Measurements from ENCODE around the gene RUNX2. TPM values are rescaled to one million over a fixed set of nuclear protein-coding genes. Genes with fewer than 3 reads are reported as not detected.

RUNX2 gene
- total and polyA plus RNA-seq, 2 of the 8 experiments (the other 6 are each of a cell fraction or from before 2014, with no cell fraction given), result 0.26 to 1.2 TPM

GRCh38 chr6:45305546-45305945 is 22.6 kb upstream of the RUNX2 start:
- H2AK5ac ChIP-seq (ENCODE audit: low read depth, low read length), result no peak overlapping the region
- H4K5ac ChIP-seq (ENCODE audit: insufficient read length, low read depth, low read length), result no peak overlapping the region
- no peak overlapping the region for H2BK12ac ChIP-seq (ENCODE audit: low read depth, low read length)
- no peak overlapping the region for H3K23ac ChIP-seq (ENCODE audit: insufficient read length)
- H4K20me1 ChIP-seq (replicated peaks in 1 of 2; ENCODE audit: control insufficient read depth in 1 of 2, insufficient read depth in 2 of 2, low read length in 2 of 2), result no peaks in the 10 kb centered on the region
- no peak for FAIRE-seq
- no peak for DNase-seq (ENCODE audit: low read depth in 1 of 2, low spot score in 2 of 2)
- H3K27me3 ChIP-seq (replicated peaks in 1 of 4; ENCODE audit: control insufficient read depth in 3 of 4, extremely low read depth in 1 of 4, insufficient read depth in 3 of 4, low read length in 3 of 4), result no peaks in the 10 kb centered on the region
- ChIA-PET POLR2A (ENCODE audit: partially characterized antibody) (no interaction called here), CTCF (ENCODE audit: partially characterized antibody) (interaction anchor here (0.7 kb wide), 1 partner anchor 622 kb away, joined by 3 read pairs; no protein-coding TSS in a partner anchor)
- H4K8ac ChIP-seq (ENCODE audit: extremely low read depth, insufficient read depth, low read length), result no peak overlapping the region
- H3K4ac ChIP-seq (replicated peaks; ENCODE audit: insufficient read length, low read depth, low read length), result no peak overlapping the region
- H3K9ac ChIP-seq (replicated peaks in 1 of 4; ENCODE audit: extremely low read depth in 1 of 4, low read depth in 3 of 4, low read length in 3 of 4), result no peak overlapping the region
- H2BK20ac ChIP-seq (ENCODE audit: low read length), result no peak overlapping the region
- H2AFZ ChIP-seq (ENCODE audit: low read length), result no peak overlapping the region
- peaks cover 0 to 13% (median 0%) of the 10 kb centered on the region in 4 experiments; a peak in 2 of 8 replicates for H3K36me3 ChIP-seq (ENCODE audit: control insufficient read depth in 2 of 4, insufficient read depth in 4 of 4, low read length in 3 of 4)
- no peak overlapping the region for H2BK5ac ChIP-seq (ENCODE audit: low read depth, low read length)
- no peak overlapping the region for H3K4me3 ChIP-seq (ENCODE audit: extremely low read depth in 1 of 4, insufficient read depth in 2 of 4, low read depth in 3 of 4, low read length in 4 of 4)
- H3K79me1 ChIP-seq (ENCODE audit: low read depth, low read length), result no peaks in the 10 kb centered on the region
- H2BK120ac ChIP-seq (replicated peaks; ENCODE audit: low read depth, low read length), result no peak overlapping the region
- no peak overlapping the region for H3K14ac ChIP-seq (ENCODE audit: insufficient read length)
- H3K4me2 ChIP-seq (ENCODE audit: insufficient read depth in 1 of 2, low read depth in 2 of 2, low read length in 2 of 2), result no peak overlapping the region
- no peaks in the 10 kb centered on the region for H3K4me1 ChIP-seq (replicated peaks in 1 of 4; ENCODE audit: control insufficient read depth in 3 of 4, insufficient read depth in 4 of 4, low read length in 3 of 4)
- no peak overlapping the region for H4K91ac ChIP-seq (replicated peaks; ENCODE audit: insufficient read length, low read length)
- H3K79me2 ChIP-seq (ENCODE audit: control insufficient read depth in 1 of 2, insufficient read depth in 2 of 2, low read length in 2 of 2), result 0 out of 4 replicates have a peak, but pooled peaks cover 0 to 2% of the 10 kb centered on the region in 2 experiments
- H3K9me3 ChIP-seq (ENCODE audit: insufficient read depth in 2 of 2, low read depth in 1 of 2, low read length in 1 of 2), result peaks cover 17 to 20% of the 10 kb centered on the region in 2 experiments
- no peak overlapping the region for H2BK15ac ChIP-seq (ENCODE audit: low read length)
- 100% methylated on average over 1 of the region's 1 CpG; no CpG with 5 or more reads in 1 of the 2 experiments for WGBS, 2 experiments (ENCODE audit: extremely low coverage in 1 of 2, insufficient coverage in 1 of 2, insufficient read length in 1 of 2, insufficient replicate concordance in 2 of 2, low coverage in 1 of 2, low lambda C conversion rate in 2 of 2, missing lambda C conversion rate in 1 of 2)
- H3K23me2 ChIP-seq (ENCODE audit: low read depth, low read length), result no peaks in the 10 kb centered on the region
- H3K56ac ChIP-seq (replicated peaks; ENCODE audit: insufficient read length, low read depth, low read length), result no peak overlapping the region
- no peak overlapping the region for H3K18ac ChIP-seq (ENCODE audit: extremely low read depth, low read length)
- no peak overlapping the region for H3K27ac ChIP-seq (ENCODE audit: low read depth, low read length)
- TF ChIP-seq CHD2 (IDR thresholded peaks at IDR 0.05; ENCODE audit: low read length) (no peak), CEBPB (IDR thresholded peaks at IDR 0.05; ENCODE audit: low read depth, low read length) (no peak), BACH1 (IDR thresholded peaks at IDR 0.05; ENCODE audit: low read length) (no peak), SIN3A (conservative IDR thresholded peaks at IDR 0.05 in 1 of 2, IDR thresholded peaks at IDR 0.05 in 1 of 2; ENCODE audit: low read depth in 1 of 2, low read length in 2 of 2) (no peak), EZH2 (IDR thresholded peaks at IDR 0.05; ENCODE audit: low read depth, low read length, severe bottlenecking) (no peak), BCL11A (IDR thresholded peaks at IDR 0.05; ENCODE audit: low read depth in 2 of 2, low read length in 2 of 2) (no peak), POLR2AphosphoS5 (IDR thresholded peaks at IDR 0.05; ENCODE audit: low read depth, low read length) (no peak), TCF12 (IDR thresholded peaks at IDR 0.05; ENCODE audit: low read depth, low read length) (no peak), EGR1 (IDR thresholded peaks at IDR 0.05; ENCODE audit: borderline replicate concordance, low read depth, low read length) (no peak), SP4 (IDR thresholded peaks at IDR 0.05; ENCODE audit: low read length) (no peak), MAX (IDR thresholded peaks at IDR 0.05) (no peak), RBBP5 (IDR thresholded peaks at IDR 0.05; ENCODE audit: borderline replicate concordance, low read depth, low read length) (no peak), USF2 (IDR thresholded peaks at IDR 0.05; ENCODE audit: low read length) (no peak), YY1 (IDR thresholded peaks at IDR 0.05; ENCODE audit: low read depth, low read length) (no peak)

All from H1 (cell line).